OCI-LY7 (cell line): Measurements from ENCODE around the gene HIP1. TPM values are rescaled to one million over a fixed set of nuclear protein-coding genes. Genes with fewer than 3 reads are reported as not detected.
A peak's percentile ranks its signal among the peaks of the same experiment; 100 is the strongest.

Experiments used
- BruUV-seq: library from RNA; stranded (reverse); fragments of 400-500 nt; replicated peaks from 2 replicates; lab custom pipeline; 2021; lab: Mats Ljungman, UMichigan
- CTCF ChIA-PET: fragments of 300-600 bp; sonication (Branson Sonifier 250); formaldehyde crosslinking; loops from one replicate; lab custom pipeline; 2022; ENCODE audit warnings: antibody characterized with exemption; ENCODE audit not compliant: unreplicated experiment; lab: Charles Lee
- POLR2A ChIA-PET: fragments of 300-600 bp; sonication (Branson Sonifier 250); formaldehyde crosslinking; loops from one replicate; lab custom pipeline; 2022; ENCODE audit warnings: antibody characterized with exemption; lab: Charles Lee
- DNase-seq: peaks from one replicate; pipeline ENCODE4 v3.0.0-alpha.2; 2015; ENCODE audit warnings: low spot score
- H2AFZ ChIP-seq: fragments of 200-600 bp; sonication (generic), shearing (Covaris generic); 2 replicates; pipeline ENCODE4 v1.6.1; 2014; ENCODE audit warnings: mild to moderate bottlenecking, antibody characterized with exemption, low read length, moderate library complexity
- H3K27ac ChIP-seq: fragments of 200-600 bp; sonication (generic); 2 replicates; pipeline ENCODE4 v1.5.1; 2014; ENCODE audit warnings: mixed run types, low read depth, mild to moderate bottlenecking, moderate library complexity, low read length, inconsistent platforms; ENCODE audit not compliant: poor library complexity, severe bottlenecking
- H3K36me3 ChIP-seq: fragments of 200-600 bp; sonication (generic); 2 replicates; pipeline ENCODE4 v1.6.1; 2014; ENCODE audit warnings: mild to moderate bottlenecking, antibody characterized with exemption, low read length, moderate library complexity, mixed read lengths; ENCODE audit not compliant: insufficient read depth
- H3K4me1 ChIP-seq: fragments of 200-600 bp; sonication (generic); 2 replicates; pipeline ENCODE4 v1.5.1; 2014; ENCODE audit warnings: mild to moderate bottlenecking, low read length; ENCODE audit not compliant: insufficient read depth, poor library complexity, severe bottlenecking
- H3K4me2 ChIP-seq: fragments of 200-600 bp; sonication (generic); 2 replicates; pipeline ENCODE4 v1.6.1; 2014; ENCODE audit warnings: mild to moderate bottlenecking, low read length
- H3K4me3 ChIP-seq: fragments of 200-600 bp; sonication (generic); 2 replicates; pipeline ENCODE4 v1.5.1; 2014; ENCODE audit warnings: mild to moderate bottlenecking, low read depth, low read length; ENCODE audit not compliant: poor library complexity, severe bottlenecking
- H3K79me2 ChIP-seq: fragments of 200-600 bp; sonication (generic); 2 replicates; pipeline ENCODE4 v1.6.1; 2016; ENCODE audit warnings: low read depth, mild to moderate bottlenecking, low read length, moderate library complexity, mixed read lengths; ENCODE audit not compliant: insufficient read depth
- H3K9me2 ChIP-seq: fragments of 200-600 bp; sonication (generic); 2 replicates; pipeline ENCODE4 v1.6.1; 2016; ENCODE audit warnings: mild to moderate bottlenecking, low read length, mixed read lengths; ENCODE audit not compliant: insufficient read depth
- H3K9me3 ChIP-seq: fragments of 200-600 bp; sonication (generic); 2 replicates; pipeline ENCODE4 v1.6.1; 2014; ENCODE audit warnings: mild to moderate bottlenecking, mixed run types, low read length, mixed read lengths
- H4K20me1 ChIP-seq: fragments of 200-600 bp; sonication (generic); 2 replicates; pipeline ENCODE4 v1.6.1; 2014; ENCODE audit warnings: mild to moderate bottlenecking, antibody characterized with exemption, low read length, moderate library complexity, mixed read lengths; ENCODE audit not compliant: insufficient read depth
- CTCF ChIP-seq: fragments of 200-600 bp; sonication (generic); conservative IDR thresholded peaks from 2 replicates; pipeline ENCODE4 v1.5.1; 2014; ENCODE audit warnings: mild to moderate bottlenecking, antibody characterized with exemption, low read length, moderate library complexity, mixed read lengths
- EZH2phosphoT487 ChIP-seq: fragments of 200-600 bp; sonication (generic); IDR thresholded peaks from 2 replicates; pipeline ENCODE4 v1.6.1; 2018; ENCODE audit warnings: low read depth, borderline replicate concordance, mild to moderate bottlenecking, mixed run types, antibody characterized with exemption, low read length, moderate library complexity, mixed read lengths
- intact Hi-C: fragments of 100-400 bp; cut with micrococcal nuclease; formaldehyde crosslinking; loops from one replicate; pipeline ENCODE4 v1.10.0; 2022; ENCODE audit not compliant: unreplicated experiment
- total RNA-seq, 2 experiments: library from RNA; depleted of rRNA in 1 of 2; stranded (reverse); fragments of >200 nt in 1 of 2; shearing (Covaris generic) in 1 of 2; gene quantifications; 2 replicates each; pipeline ENCODE4 v1.2.3, GENCODE V29; 2014 to 2022

Gene HIP1
- total RNA-seq, 2 experiments from 2014 or later: 15.0 to 27.8 TPM

- Histone ChIP-seq H3K79me2 (peaks cover 32% of the 10 kb centered on the region; the same call in 1 of the 2 replicates), H2AFZ (peak overlapping the region; percentile 13; the same call in 1 of the 2 replicates), H3K36me3 (peaks cover 11% of the 10 kb centered on the region; the same call in 1 of the 2 replicates), H3K4me1 (peaks cover 84% of the 10 kb centered on the region), H3K9me2 (no peaks in the 10 kb centered on the region), H3K9me3 (no peaks in the 10 kb centered on the region), H3K4me3 (peak overlapping the region; percentile 45), H4K20me1 (no peaks in the 10 kb centered on the region), H3K27ac (peak overlapping the region; percentile 76), H3K4me2 (peak overlapping the region; percentile 69)
- peak; percentile 50 for DNase-seq
- TF ChIP-seq EZH2phosphoT487 (no peak), CTCF (no peak)
- intact Hi-C loops: loop anchor here (10.0 kb wide), 1 partner anchor 208 kb away; no protein-coding TSS in a partner anchor
- CTCF ChIA-PET: interaction anchor here (0.5 kb wide), 1 partner anchor 10 kb away, joined by 3 read pairs; no protein-coding TSS in a partner anchor
- no TSS peak for BruUV-seq
- POLR2A ChIA-PET: interaction anchor here (0.8 to 1.9 kb wide), 4 partner anchors 16 to 70 kb away, joined by 3 to 8 read pairs (median 4); no protein-coding TSS in a partner anchor
Measured at GRCh38 chr7:75732764-75733630, 5.7 kb downstream of the HIP1 start.

GRCh38 chr7:75732016-75732521, 6.7 kb downstream of the HIP1 start:
- ChIA-PET CTCF (no interaction called here), POLR2A (interaction anchor here (0.5 to 3.2 kb wide), 8 partner anchors 8 to 84 kb away, joined by 3 to 17 read pairs (median 3); partner anchors contain the start of gene HIP1)
- Histone ChIP-seq H3K4me3 (no peak overlapping the region), H3K27ac (peak overlapping the region; percentile 76), H4K20me1 (no peaks in the 10 kb centered on the region), H3K4me1 (peaks cover 84% of the 10 kb centered on the region), H2AFZ (no peak overlapping the region; the same call in 1 of the 2 replicates), H3K36me3 (peaks cover 11% of the 10 kb centered on the region; the same call in 1 of the 2 replicates), H3K9me2 (no peaks in the 10 kb centered on the region), H3K9me3 (no peaks in the 10 kb centered on the region), H3K4me2 (peak overlapping the region; percentile 69), H3K79me2 (peaks cover 33% of the 10 kb centered on the region; the same call in 1 of the 2 replicates)
- TF ChIP-seq CTCF (no peak), EZH2phosphoT487 (no peak)
- no peak for DNase-seq
- BruUV-seq: no TSS peak
- intact Hi-C loops: loop anchor here (10.0 kb wide), 1 partner anchor 207 kb away; no protein-coding TSS in a partner anchor
